AML-193 (cell line): ENCODE measurements around the gene NAV3.
A peak's percentile ranks its signal among the peaks of the same experiment; 100 is the strongest.

Experiments used
- DNase-seq, 2 experiments: peaks; one replicate each; lab custom pipeline; 2025; lab: John Stamatoyannopoulos, UW

NAV3 gene

GRCh38 chr12:78187741-78188140, 357.0 kb downstream of the NAV3 start:
- no peak for DNase-seq

- DNase-seq = no peak
These were observed 359.0 kb downstream of the NAV3 start for GRCh38 chr12:78189656-78190055.

GRCh38 chr12:78191611-78192010, 360.9 kb downstream of the NAV3 start:
- DNase-seq = no peak

- no peak for DNase-seq
These were observed 362.3 kb downstream of the NAV3 start for GRCh38 chr12:78192979-78193378.

- no peak for DNase-seq
These were observed 363.8 kb downstream of the NAV3 start for GRCh38 chr12:78194448-78194847.

GRCh38 chr12:78198896-78199295, 368.2 kb downstream of the NAV3 start:
- no peak for DNase-seq

GRCh38 chr12:78199926-78200325, 369.2 kb downstream of the NAV3 start:
- no peak for DNase-seq

GRCh38 chr12:78204926-78205325, 374.2 kb downstream of the NAV3 start:
- DNase-seq = no peak

GRCh38 chr12:78208092-78208491, 377.4 kb downstream of the NAV3 start:
- DNase-seq = no peak

- no peak for DNase-seq
These were observed 379.3 kb downstream of the NAV3 start for GRCh38 chr12:78209846-78210505.

- no peak for DNase-seq
These were observed 379.8 kb downstream of the NAV3 start for GRCh38 chr12:78210506-78210860.

- DNase-seq = no peak
These were observed 380.2 kb downstream of the NAV3 start for GRCh38 chr12:78210894-78211302.

- DNase-seq = no peak
These were observed 390.1 kb downstream of the NAV3 start for GRCh38 chr12:78220811-78221210.

GRCh38 chr12:78224154-78224553, 393.5 kb downstream of the NAV3 start:
- no peak for DNase-seq

- DNase-seq = no peak
These were observed 396.1 kb downstream of the NAV3 start for GRCh38 chr12:78226763-78227162.

GRCh38 chr12:78229591-78230101, 399.0 kb downstream of the NAV3 start:
- peak; percentile 8 to 33 for DNase-seq

- no peak for DNase-seq
These were observed 402.1 kb downstream of the NAV3 start for GRCh38 chr12:78232756-78233155.

GRCh38 chr12:78236264-78236663, 405.6 kb downstream of the NAV3 start:
- no peak for DNase-seq

GRCh38 chr12:78239544-78239943, 408.9 kb downstream of the NAV3 start:
- DNase-seq = no peak

GRCh38 chr12:78240827-78241226, 410.1 kb downstream of the NAV3 start:
- DNase-seq = no peak

GRCh38 chr12:78241446-78241845, 410.8 kb downstream of the NAV3 start:
- no peak for DNase-seq

GRCh38 chr12:78244916-78245507, 414.3 kb downstream of the NAV3 start:
- no peak for DNase-seq

- DNase-seq = no peak
These were observed 417.6 kb downstream of the NAV3 start for GRCh38 chr12:78248321-78248720.

- no peak for DNase-seq
These were observed 418.9 kb downstream of the NAV3 start for GRCh38 chr12:78249578-78249977.
